HG02588 (cell line): ENCODE results near the gene RETREG1.
A peak's percentile ranks its signal among the peaks of the same experiment; 100 is the strongest.
"Not testable (repeated sequence)": the region's sequence is repeated elsewhere in the genome, so short reads cannot be mapped to it uniquely, and the experiment has no call there.

Experiments
- ATAC-seq: cut with Tn5 transposase; IDR thresholded peaks from one replicate; pipeline ENCODE4 v1.9.1; 2021; ENCODE audit warnings: mild to moderate bottlenecking, moderate library complexity; ENCODE audit not compliant: unreplicated experiment

The RETREG1 gene

GRCh38 chr5:16461782-16462181 is 155.0 kb downstream of the RETREG1 start:
- no peak for ATAC-seq

- no peak for ATAC-seq
Observed at GRCh38 chr5:16461026-16461425, 155.8 kb downstream of the RETREG1 start.

GRCh38 chr5:16459451-16459850 is 157.3 kb downstream of the RETREG1 start:
- ATAC-seq, result no peak

DNA sequence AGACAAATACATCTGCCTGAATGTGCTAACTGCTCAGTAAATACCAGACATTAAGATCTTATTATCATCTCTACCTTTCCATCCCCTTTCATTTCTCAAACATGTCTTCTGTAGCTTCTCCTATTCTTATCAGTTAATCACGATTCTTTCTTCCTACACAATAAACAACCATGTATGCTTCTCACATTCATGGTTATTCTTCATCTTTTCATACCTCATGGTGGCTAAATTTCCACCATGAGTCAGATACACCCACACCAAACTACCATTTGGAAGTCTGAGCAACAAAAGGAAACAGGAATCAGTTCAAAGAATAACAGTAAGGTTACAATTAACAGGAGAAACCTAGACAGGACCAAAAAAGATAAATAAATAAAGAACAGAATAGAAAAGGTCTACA is 158.9 kb downstream of the RETREG1 start:
- no peak for ATAC-seq

DNA sequence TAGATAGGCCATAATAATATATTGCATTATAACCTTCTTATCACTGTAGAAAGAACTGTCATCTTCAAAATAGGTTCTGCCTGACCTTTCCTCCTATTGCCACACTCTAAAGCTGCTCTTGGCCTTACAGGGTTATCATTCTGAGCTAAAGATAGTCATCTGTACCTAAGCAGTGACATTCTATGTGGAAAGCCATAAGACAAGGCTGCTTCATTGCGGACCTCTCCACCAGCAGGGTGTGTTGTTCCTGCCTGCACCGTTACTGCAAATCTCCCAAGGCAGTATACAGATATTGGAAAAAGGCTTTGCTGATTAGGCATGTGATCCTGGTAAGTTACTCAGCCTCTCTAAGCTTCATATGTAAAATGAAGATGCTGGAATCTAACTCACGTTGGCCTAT is 159.3 kb downstream of the RETREG1 start:
- no peak for ATAC-seq

DNA sequence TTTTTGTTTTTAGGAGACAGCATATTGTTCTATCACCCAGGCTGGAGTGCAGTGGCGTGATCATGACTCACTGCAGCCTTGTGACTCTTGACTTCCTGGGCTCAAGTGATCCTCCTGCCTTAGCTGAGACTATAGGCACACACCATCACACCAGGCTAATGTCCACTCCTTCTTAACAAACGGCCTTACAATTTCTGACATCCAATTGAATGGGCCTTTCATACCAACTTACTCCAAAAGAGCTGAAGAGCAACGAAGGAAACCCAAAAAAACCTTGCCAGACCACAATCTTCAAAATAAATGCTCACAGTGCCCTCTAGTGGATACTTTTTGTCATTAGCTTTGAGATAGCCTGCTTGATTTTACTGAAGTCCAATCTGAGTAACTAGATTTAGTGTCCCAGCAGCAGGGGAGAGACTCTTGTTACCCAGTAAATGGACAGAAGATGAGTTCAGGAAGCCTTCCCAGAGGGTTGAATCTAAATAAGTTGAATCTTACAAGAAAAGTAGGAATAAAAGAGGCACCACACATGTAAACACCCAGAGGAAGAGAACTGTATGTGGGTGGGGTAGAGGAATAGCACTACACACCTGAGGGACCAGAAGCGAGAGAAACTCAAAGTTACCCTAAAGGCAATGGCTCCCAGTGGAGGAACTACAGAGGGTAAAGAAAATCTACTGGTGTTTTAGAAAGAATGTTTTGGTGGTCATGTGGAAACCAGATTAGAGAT is 160.5 kb downstream of the RETREG1 start:
- ATAC-seq, result peak; percentile 55

DNA sequence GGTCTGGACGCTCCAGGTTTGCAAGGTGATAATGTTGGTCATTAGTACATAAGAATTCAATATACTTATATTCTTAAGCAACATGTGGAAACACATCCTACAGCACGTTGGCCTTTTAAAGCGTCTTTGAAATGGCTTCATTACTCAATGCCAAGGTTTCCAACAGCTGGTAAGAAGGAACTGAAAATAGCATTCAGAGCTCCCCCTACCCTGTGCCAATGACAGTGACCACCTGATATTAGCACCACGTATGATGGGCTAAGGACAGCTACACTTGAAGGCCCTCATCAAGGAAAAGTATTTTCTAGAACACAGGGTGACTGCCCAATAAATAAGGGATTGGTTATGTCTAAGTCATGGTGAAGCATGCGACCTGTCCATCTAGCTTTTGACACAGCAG is 161.1 kb downstream of the RETREG1 start:
- ATAC-seq, result no peak

GRCh38 chr5:16454686-16455085 is 162.1 kb downstream of the RETREG1 start:
- no peak for ATAC-seq

DNA sequence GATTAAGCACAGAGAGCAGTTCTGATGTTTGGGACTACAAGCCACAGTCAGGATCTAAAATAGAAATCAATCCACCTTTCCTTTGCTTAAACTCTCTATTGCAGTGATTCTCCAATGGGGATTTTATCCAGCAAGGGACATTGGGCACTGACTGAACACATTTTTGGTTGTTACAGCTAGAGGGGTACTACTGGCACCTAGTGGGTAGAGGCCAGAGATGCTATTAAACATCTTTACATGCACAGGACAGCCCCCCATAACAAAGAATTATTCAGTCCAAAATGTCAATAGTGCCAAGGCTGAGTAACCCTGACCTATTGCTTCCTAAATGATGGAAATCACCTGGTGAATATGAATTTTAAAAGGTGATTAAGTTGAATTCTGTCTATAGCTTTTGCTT is 163.2 kb downstream of the RETREG1 start:
- ATAC-seq, result no peak

GRCh38 chr5:16450163-16450562 is 166.6 kb downstream of the RETREG1 start:
- peak; percentile 55 for ATAC-seq

DNA sequence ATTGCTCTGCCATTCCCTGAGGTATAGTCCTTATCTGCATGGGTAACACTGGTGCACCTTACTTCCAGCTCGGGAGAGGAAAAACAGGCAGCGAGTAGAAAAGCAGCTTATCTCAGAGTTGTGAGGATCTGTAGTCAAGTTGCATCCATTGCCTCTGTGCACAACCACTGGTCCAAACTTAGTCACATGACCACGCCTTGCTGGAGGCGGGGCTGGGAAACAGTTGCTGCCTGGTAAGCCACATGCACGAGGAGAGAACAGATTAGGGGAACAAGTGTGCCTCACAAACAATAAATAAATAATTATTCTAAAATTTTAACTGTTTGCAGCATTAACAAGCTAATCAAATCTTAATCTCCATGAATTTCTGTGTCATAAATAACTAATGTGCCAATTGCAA is 169.8 kb downstream of the RETREG1 start:
- no peak for ATAC-seq

DNA sequence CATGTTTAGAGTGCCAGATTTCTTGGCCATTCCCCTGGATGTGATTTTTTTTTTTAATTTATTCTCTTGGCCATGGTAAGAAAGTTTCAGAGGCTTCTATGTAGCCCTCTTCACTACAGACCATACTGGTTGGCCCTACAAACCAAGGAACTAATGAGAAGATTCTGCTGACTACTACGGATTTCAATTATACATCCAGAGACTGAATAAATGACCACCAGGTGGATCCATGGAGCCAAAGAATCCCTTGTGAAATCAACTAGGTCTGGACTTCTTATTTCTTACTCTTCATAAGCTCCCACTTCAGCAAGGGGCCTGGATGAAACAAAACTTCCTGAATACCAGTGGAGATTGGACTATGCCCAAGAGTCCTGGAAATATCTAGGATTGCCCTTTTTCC is 178.8 kb downstream of the RETREG1 start:
- no peak for ATAC-seq

- ATAC-seq, result not testable (repeated sequence)
Observed at GRCh38 chr5:16436065-16436682, 180.6 kb downstream of the RETREG1 start.

GRCh38 chr5:16431490-16431889 is 185.3 kb downstream of the RETREG1 start:
- no peak for ATAC-seq

GRCh38 chr5:16430349-16431089 is 186.3 kb downstream of the RETREG1 start:
- no peak for ATAC-seq

DNA sequence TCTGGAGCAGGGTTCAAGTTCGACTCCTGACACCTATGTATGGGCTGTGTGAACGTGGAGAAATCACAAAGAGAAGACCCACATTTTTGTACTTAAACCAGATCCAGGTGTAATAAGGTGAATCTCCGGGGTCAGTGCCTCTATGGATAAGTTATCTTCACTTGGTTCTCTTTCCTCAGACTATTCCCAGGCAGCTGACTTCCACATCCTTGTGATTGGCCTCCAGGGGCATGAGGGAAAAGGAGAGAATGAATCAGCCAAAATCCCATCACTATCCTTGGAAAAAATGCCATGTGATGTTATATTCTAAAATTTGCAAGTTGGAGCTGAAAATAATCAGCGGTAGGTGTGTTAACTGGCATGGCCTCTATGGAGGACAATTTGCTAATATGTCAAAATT is 188.4 kb downstream of the RETREG1 start:
- no peak for ATAC-seq

DNA sequence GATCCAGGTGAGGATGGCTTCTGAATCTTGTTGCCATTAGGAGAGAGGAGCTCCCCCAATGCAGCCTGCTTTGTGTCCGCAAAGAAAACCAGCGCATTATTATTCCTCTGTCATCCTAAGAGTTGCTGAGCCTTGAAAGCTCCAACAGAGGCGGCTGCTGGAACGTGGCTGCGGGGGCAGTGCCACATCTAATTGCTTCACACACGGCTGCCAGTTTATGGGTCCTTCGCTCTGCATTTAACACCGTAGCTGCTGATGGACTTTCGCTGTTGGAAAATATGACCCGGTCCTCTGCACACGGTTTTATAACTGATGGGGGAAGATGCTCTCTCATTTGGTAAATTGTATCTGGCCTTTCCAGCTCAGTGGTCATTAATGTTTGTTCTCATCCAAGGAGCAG is 189.2 kb downstream of the RETREG1 start:
- ATAC-seq, result no peak
